ENCODE data around the gene CDC42.

Gene CDC42

GRCh38 chr1:22038036-22038435, 14.5 kb upstream of the CDC42 start:
- no peak for DNase-seq

DNA sequence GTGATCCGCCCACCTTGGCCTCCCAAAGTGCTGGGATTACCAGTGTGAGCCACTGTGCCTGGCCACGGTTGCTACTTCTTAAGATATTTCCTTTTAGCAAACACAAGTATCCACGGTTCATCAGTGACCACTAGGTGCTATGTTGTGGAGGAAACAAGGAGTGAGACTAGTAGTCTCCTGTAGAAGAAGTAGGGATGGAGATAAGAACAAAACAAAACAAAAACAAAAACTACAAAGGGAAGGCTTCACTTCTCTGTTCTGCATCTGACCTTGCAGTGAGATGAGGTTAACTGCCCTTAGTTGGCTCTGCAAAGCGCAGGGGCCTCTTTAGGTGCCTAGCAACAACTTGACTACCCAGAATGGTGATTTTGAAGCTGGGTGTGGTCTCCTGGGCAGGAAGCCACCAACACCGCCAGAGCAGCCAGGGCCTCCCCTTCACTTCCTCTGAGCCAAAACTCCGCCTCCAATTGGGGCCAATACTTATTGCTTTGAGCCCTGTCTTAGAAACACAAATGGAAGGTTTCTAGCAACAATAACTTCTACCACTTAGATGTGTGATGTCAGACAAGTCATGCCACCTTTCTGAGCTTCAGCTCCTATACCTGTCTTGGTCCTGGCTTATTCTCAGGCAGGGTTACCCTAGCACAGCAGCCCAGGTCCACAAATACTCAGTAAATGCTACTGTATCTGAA, 12.8 kb upstream of the CDC42 start:
- no peak for DNase-seq

DNA sequence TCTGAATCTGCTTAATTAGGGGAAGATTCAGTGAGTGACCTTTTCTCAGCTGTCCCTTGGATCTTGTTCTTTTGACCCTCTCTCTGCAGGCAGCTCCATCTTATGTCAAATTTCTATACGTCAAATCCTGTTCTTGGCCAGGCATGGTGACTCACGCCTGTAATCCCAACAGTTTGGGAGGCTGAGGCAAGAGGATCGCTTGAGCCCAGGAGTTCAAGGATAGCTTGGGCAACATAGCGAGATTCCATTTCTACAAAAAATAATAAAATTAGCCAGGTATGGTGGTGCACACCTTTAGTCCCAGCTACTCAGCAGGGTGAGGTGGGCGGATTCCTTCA, 12.3 kb upstream of the CDC42 start:
- DNase-seq: no peak

- no peak for DNase-seq
Measured at GRCh38 chr1:22041505-22041904, 11.0 kb upstream of the CDC42 start.

- no peak for DNase-seq
Measured at GRCh38 chr1:22043198-22043769, 9.2 kb upstream of the CDC42 start.

DNA sequence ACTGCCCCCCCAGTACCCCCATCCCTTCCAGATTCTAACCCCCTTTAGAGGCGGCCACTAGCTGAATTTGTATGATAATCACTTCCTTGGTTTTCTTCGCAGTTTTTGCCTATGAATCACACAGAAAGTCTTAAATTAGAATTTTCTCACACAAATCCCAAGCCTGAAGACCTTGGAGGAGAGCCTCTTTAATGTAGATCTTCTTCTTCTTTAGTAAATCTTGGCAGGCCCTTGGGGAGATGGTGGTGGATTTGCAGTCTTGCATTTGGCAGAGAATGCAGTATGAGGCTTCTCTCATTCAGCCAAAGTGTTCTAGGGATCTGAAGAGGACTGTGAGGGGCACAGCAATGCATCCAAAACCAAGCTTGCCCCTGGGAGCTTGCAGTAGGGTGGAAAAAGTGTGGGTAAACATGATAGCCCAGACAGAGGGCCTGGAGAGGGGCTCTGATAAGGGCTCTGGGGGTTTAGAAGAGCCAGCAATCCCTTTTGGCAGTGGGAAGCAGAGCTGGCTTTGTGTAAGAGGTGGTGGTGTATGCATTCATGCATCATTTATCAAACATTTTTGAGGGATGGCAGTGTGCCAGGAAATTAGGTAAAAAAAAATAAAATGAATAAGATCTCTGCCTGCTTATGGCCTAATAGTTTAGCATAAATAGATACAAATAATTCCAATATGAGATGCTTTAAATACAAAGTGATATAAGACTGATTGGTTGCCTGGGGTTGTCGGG, 7.7 kb upstream of the CDC42 start:
- no peak for DNase-seq

DNA sequence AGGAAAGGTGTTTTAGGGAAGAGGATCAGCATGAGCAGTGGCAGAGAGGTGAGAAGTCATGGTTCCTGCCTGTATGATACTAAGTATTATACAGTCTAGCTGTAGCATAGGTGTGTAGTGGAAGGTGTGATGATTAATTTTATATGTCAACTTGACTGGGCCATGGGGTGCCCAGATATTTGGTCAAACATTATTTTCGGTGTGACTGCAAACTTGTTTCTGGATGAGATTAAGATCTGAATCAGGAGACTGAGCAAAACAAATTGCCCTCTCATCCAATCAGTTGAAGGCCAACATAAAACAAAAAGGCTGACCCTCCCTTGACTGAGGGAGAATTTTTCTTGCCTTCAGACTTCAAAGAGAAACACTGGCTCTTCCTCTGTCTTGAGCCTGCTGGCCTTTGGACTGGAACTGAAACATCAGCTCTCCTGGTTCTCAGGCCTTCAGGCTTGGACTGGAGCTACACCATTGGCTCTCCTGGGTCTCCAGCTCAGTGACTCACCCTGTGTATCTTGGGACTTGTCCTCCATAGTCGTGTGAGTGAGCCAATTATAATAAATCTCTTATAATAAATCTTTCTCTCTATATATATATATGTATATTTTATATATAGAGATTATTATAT, 6.8 kb upstream of the CDC42 start:
- no peak for DNase-seq

GRCh38 chr1:22048351-22049192, 3.9 kb upstream of the CDC42 start:
- DNase-seq: no peak

- DNase-seq: no peak
Measured at GRCh38 chr1:22050330-22050729, 2.2 kb upstream of the CDC42 start.

- no peak for DNase-seq
Measured at GRCh38 chr1:22051607-22052114, 848 bp upstream of the CDC42 start.

- no peak for DNase-seq
Measured at GRCh38 chr1:22053017-22053860, 730 bp downstream of the CDC42 start.

- no peak for DNase-seq
Measured at GRCh38 chr1:22053861-22054770, 1.6 kb downstream of the CDC42 start.

GRCh38 chr1:22055463-22055862, 3.0 kb downstream of the CDC42 start:
- DNase-seq: no peak

DNA sequence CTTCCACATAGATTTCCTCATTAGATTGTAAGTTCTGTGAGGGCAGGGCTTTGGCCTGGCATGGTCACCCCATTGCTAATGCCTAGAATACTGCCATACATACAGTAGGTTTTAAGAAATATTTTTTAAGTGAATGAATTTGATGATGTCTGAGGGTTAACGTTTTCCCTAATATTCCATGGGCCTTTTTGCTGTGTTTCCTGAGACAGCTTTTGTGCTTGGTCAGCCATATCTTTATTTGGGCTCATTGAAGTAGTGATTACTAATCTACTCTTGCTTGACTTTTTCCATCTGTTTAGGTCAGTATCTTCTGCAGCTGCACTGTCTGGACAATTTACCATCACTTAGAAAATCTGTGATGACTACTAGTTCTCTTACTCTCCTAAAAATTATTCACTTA, 3.5 kb downstream of the CDC42 start:
- no peak for DNase-seq

DNA sequence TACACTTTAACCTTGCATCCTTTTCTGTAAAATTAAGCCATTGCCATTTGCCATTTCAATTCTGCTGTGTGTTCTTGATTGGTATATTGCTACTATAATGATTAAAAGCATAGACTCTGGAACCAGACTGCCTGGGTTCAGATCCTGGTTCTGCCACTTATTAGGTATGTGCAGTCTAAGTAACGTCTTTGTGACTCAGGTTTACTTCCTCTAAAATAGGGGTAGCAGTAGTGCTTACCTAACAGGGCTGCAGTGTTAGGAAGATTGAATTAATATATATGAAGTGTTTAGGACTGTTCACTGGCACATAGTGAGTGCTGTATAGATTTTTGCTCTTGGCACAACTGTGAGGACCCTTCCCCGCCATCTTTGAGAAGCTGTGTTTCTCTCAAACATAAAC, 4.4 kb downstream of the CDC42 start:
- DNase-seq: no peak

- DNase-seq: no peak
Measured at GRCh38 chr1:22057861-22058260, 5.4 kb downstream of the CDC42 start.

- no peak for DNase-seq
Measured at GRCh38 chr1:22064751-22065402, 12.4 kb downstream of the CDC42 start.

DNA sequence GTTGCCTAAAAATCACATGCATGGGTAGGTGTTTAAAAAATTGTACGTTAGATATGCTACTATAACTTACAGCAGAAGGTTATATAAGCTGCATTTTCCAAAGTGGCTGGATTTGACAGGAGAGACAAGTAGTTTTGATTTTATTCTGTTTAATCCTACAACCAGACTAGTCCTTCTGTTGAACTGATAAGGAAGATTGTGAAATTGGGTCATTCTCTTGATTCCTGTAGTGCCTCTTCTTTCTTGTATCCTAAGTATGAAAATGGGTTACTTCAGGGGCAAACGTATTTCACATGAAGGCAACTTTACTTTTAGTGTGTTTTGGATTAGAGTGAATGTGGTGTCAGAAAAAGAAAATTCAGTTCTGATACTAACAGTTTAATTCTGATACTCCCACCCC, 19.0 kb downstream of the CDC42 start:
- no peak for DNase-seq

DNA sequence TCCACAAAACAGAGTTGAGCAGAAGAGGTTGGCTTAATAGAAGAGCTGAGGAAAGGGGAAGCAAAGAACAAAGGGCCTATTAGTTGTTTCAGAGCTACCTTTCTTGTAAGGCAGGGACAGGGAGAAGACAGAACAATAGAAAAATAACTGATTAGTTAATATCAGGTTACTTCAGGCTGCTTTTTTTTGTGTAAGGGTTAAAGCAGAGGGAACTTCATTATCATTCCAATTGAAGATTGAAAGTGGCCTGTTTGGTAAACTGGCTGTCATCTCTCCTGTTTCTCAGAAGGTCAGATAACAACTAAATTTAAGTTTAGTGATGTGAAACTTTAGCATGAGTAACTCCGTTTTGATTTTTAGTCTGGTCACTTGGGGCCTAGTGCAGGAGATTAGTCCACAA, 22.3 kb downstream of the CDC42 start:
- DNase-seq: no peak

GRCh38 chr1:22075718-22076117, 23.2 kb downstream of the CDC42 start:
- DNase-seq: no peak

Measured in GOT3 (cell line).